Trophoblast cell (in vitro differentiated cells and primary cell): ENCODE measurements around the gene LDLRAP1.

ENCODE experiments used
- DNase-seq, 2 donors: peaks; one replicate each; pipeline ENCODE4 v3.0.0-alpha.2; 2016
- H2AFZ ChIP-seq: 2 replicates; pipeline ENCODE4 v1.6.1; 2013; ENCODE audit warnings: low read length, moderate library complexity, mild to moderate bottlenecking; ENCODE audit not compliant: insufficient read depth, poor library complexity
- H2AK5ac ChIP-seq: 2 replicates; pipeline ENCODE4 v1.6.1; 2013; ENCODE audit warnings: mild to moderate bottlenecking, low read length
- H2BK120ac ChIP-seq: 2 replicates; pipeline ENCODE4 v1.6.1; 2013; ENCODE audit warnings: low read length, mild to moderate bottlenecking, moderate library complexity; ENCODE audit not compliant: insufficient read depth, poor library complexity
- H2BK12ac ChIP-seq: 2 replicates; pipeline ENCODE4 v1.6.1; 2013; ENCODE audit warnings: mild to moderate bottlenecking, low read length, moderate library complexity
- H2BK5ac ChIP-seq: 2 replicates; pipeline ENCODE4 v1.6.1; 2013; ENCODE audit warnings: low read length, low read depth, moderate library complexity, mild to moderate bottlenecking; ENCODE audit not compliant: poor library complexity
- H3K14ac ChIP-seq: 2 replicates; pipeline ENCODE4 v1.6.1; 2013; ENCODE audit warnings: mild to moderate bottlenecking, low read length
- H3K18ac ChIP-seq: 2 replicates; pipeline ENCODE4 v1.6.1; 2013; ENCODE audit warnings: mild to moderate bottlenecking, low read length
- H3K23ac ChIP-seq: 2 replicates; pipeline ENCODE4 v1.6.1; 2013; ENCODE audit warnings: low read length
- H3K27ac ChIP-seq: 2 replicates; pipeline ENCODE4 v1.5.1; 2013; ENCODE audit warnings: low read depth, mild to moderate bottlenecking, inconsistent platforms, low read length, moderate library complexity
- H3K27me3 ChIP-seq: 2 replicates; pipeline ENCODE4 v1.6.1; 2013; ENCODE audit warnings: inconsistent platforms, mild to moderate bottlenecking, low read length, moderate library complexity; ENCODE audit not compliant: insufficient read depth
- H3K36me3 ChIP-seq, 2 experiments: 1 replicate in 1 of 2; 2 replicates in 1 of 2; pipeline ENCODE4 v1.6.1; 2013; ENCODE audit warnings: low read length in 2 of 2, mild to moderate bottlenecking in 2 of 2, moderate library complexity in 1 of 2; ENCODE audit not compliant: insufficient read depth in 2 of 2, control insufficient read depth in 1 of 2
- H3K4ac ChIP-seq: 2 replicates; pipeline ENCODE4 v1.6.1; 2013; ENCODE audit warnings: low read depth, mild to moderate bottlenecking, low read length, moderate library complexity
- H3K4me1 ChIP-seq, 2 experiments: 1 replicate in 1 of 2; 2 replicates in 1 of 2; pipeline ENCODE4 v1.6.1; 2013; ENCODE audit warnings: low read length in 2 of 2, mild to moderate bottlenecking in 2 of 2, moderate library complexity in 1 of 2; ENCODE audit not compliant: insufficient read depth in 2 of 2, control insufficient read depth in 1 of 2
- H3K4me2 ChIP-seq: 2 replicates; pipeline ENCODE4 v1.6.1; 2013; ENCODE audit warnings: inconsistent platforms, mild to moderate bottlenecking, low read length, moderate library complexity
- H3K4me3 ChIP-seq: 2 replicates; pipeline ENCODE4 v1.5.1; 2013; ENCODE audit warnings: mild to moderate bottlenecking, low read depth, low read length, inconsistent platforms
- H3K79me1 ChIP-seq: one replicate; pipeline ENCODE4 v1.6.1; 2013; ENCODE audit warnings: low read length
- H3K79me2 ChIP-seq: 2 replicates; pipeline ENCODE4 v1.6.1; 2013; ENCODE audit warnings: low read length, mild to moderate bottlenecking; ENCODE audit not compliant: control insufficient read depth, insufficient read depth, poor library complexity
- H3K9ac ChIP-seq: 2 replicates; pipeline ENCODE4 v1.6.1; 2013; ENCODE audit warnings: mild to moderate bottlenecking, low read length
- H3K9me3 ChIP-seq: 2 replicates; pipeline ENCODE4 v1.6.1; 2013; ENCODE audit warnings: low read depth, mild to moderate bottlenecking, control low read depth, inconsistent platforms, low read length; ENCODE audit not compliant: insufficient read depth
- H4K12ac ChIP-seq: 2 replicates; pipeline ENCODE4 v1.6.1; 2013; ENCODE audit warnings: low read depth, mild to moderate bottlenecking, low read length, moderate library complexity
- H4K8ac ChIP-seq: 2 replicates; pipeline ENCODE4 v1.6.1; 2013; ENCODE audit warnings: low read depth, mild to moderate bottlenecking, low read length, moderate library complexity
- H4K91ac ChIP-seq: one replicate; pipeline ENCODE4 v1.6.1; 2013; ENCODE audit warnings: low read depth, mild to moderate bottlenecking, low read length, moderate library complexity
- WGBS: extraction: QIAGEN DNeasy Blood & Tissue Kit; methylation state at CpG from one replicate; pipeline ENCODE4 v1.1.7; 2013; ENCODE audit warnings: missing lambda C conversion rate; ENCODE audit not compliant: insufficient read length, insufficient coverage; ENCODE audit errors: extremely low coverage; 5-methylcytosine and 5-hydroxymethylcytosine counted together

The LDLRAP1 gene

DNA sequence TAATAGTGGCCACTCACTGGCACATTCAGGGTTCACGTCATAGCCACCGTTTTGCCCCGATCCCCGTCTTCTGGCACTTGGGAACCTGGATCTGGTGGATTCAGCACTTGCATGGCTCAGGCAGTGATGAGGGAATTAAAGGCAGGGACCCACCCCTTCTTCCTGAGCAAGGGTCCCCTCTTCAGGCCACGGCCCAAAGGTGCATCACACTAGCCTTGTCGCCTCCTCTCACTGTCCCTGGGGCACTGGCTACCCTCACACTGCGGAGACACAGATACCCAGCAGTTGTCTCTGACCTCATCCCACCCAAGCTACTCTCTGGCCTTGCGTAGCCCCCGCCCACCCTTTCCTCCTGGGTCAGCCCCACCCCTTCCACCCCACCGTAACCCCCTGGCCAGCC is 19.9 kb upstream of the LDLRAP1 start:
- Histone ChIP-seq H3K4ac (no peak overlapping the region), H4K12ac (no peak overlapping the region), H3K79me1 (no peaks in the 10 kb centered on the region), H3K4me1 (no peaks in the 10 kb centered on the region), H3K4me2 (no peak overlapping the region), H3K36me3 (no peaks in the 10 kb centered on the region), H2BK120ac (no peak overlapping the region), H2AK5ac (no peak overlapping the region), H3K14ac (no peak overlapping the region), H3K18ac (no peak overlapping the region), H3K27ac (no peak overlapping the region), H3K9ac (no peak overlapping the region), H3K23ac (no peak overlapping the region), H3K79me2 (no peaks in the 10 kb centered on the region), H2BK5ac (no peak overlapping the region), H3K4me3 (no peak overlapping the region), H4K91ac (no peak overlapping the region), H2AFZ (no peak overlapping the region), H2BK12ac (no peak overlapping the region), H3K9me3 (no peaks in the 10 kb centered on the region), H3K27me3 (no peaks in the 10 kb centered on the region), H4K8ac (no peak overlapping the region)
- no peak for DNase-seq
- WGBS: no CpG with 5 or more reads among the region's 10 CpGs

DNA sequence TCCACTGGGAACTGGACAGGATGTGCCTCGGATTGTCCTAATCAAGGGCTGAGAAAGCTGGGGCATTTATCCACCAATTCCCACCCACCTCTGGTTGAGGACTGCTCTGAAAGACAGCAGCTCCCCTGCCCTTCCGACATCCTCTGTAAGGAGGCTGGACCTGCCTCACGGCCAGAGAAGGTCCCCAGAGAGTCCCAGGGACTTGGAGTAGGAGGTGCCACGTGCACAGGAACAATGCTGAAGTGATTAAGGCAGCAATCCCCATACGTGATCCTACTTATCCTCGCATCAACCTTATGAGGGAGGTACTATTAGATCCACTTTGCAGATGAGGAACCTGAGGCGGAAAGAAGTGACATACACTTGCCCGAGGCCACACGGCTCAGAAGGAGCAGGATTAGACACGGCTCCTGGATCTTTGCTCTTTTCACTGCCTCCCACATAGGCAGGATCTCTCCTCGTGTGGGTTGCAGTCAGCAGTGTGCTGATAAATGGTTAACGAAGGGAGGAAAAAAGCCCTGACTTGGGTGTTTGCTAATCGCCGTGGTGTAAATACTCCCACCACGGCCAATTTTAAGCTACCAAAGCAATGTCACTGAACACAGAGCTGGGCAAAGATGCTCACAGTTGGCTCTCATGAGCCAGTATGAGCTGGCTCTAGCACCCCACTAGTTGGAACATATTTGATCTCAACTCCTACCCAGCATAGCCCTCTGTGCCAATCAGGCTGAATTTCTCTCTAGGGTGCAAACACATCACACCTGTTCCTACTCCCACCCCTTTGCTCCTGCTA is 18.6 kb upstream of the LDLRAP1 start:
- H2BK5ac ChIP-seq: no peak overlapping the region
- no peak overlapping the region for H2AFZ ChIP-seq
- no peaks in the 10 kb centered on the region for H3K36me3 ChIP-seq
- no peak overlapping the region for H3K4ac ChIP-seq
- H2BK12ac ChIP-seq: no peak overlapping the region
- no peak overlapping the region for H3K9ac ChIP-seq
- no peak overlapping the region for H4K12ac ChIP-seq
- H3K79me1 ChIP-seq: no peaks in the 10 kb centered on the region
- WGBS: no CpG with 5 or more reads among the region's 15 CpGs
- H3K4me3 ChIP-seq: no peak overlapping the region
- no peak overlapping the region for H2AK5ac ChIP-seq
- no peak overlapping the region for H3K23ac ChIP-seq
- no peak overlapping the region for H4K8ac ChIP-seq
- H2BK120ac ChIP-seq: no peak overlapping the region
- no peak for DNase-seq
- H3K14ac ChIP-seq: no peak overlapping the region
- H3K4me1 ChIP-seq: no peaks in the 10 kb centered on the region
- H3K4me2 ChIP-seq: no peak overlapping the region
- H3K79me2 ChIP-seq: no peaks in the 10 kb centered on the region
- H3K27me3 ChIP-seq: no peaks in the 10 kb centered on the region
- no peaks in the 10 kb centered on the region for H3K9me3 ChIP-seq
- no peak overlapping the region for H3K18ac ChIP-seq
- H4K91ac ChIP-seq: no peak overlapping the region
- H3K27ac ChIP-seq: no peak overlapping the region

DNA sequence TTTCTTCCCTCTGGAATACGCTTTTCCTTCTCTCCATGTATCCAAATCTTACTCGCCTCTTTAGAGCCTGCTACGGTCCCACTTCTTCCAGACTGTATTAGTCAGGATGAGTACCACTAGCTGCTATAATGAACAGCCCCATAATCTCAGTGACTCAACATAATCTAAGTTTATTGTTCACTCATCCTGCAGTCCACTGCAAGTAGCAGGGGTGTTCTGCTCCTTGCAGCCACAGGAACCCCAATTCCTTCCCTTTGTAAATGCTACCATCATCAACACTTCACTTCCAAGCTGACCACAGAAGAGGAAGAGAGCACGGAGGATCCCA is 18.1 kb upstream of the LDLRAP1 start:
- H3K18ac ChIP-seq: no peak overlapping the region
- H2AFZ ChIP-seq: no peak overlapping the region
- no peak overlapping the region for H4K91ac ChIP-seq
- H3K27me3 ChIP-seq: no peaks in the 10 kb centered on the region
- no peak overlapping the region for H2BK120ac ChIP-seq
- H3K9ac ChIP-seq: no peak overlapping the region
- H3K36me3 ChIP-seq: no peaks in the 10 kb centered on the region
- no peak overlapping the region for H2AK5ac ChIP-seq
- H3K14ac ChIP-seq: no peak overlapping the region
- H2BK5ac ChIP-seq: no peak overlapping the region
- no CpG with 5 or more reads among the region's 4 CpGs for WGBS
- H3K4me2 ChIP-seq: no peak overlapping the region
- DNase-seq: no peak
- no peak overlapping the region for H4K8ac ChIP-seq
- H3K9me3 ChIP-seq: no peaks in the 10 kb centered on the region
- no peak overlapping the region for H3K4me3 ChIP-seq
- no peak overlapping the region for H3K27ac ChIP-seq
- no peak overlapping the region for H3K23ac ChIP-seq
- no peak overlapping the region for H2BK12ac ChIP-seq
- H3K79me2 ChIP-seq: no peaks in the 10 kb centered on the region
- no peaks in the 10 kb centered on the region for H3K4me1 ChIP-seq
- no peak overlapping the region for H3K4ac ChIP-seq
- H3K79me1 ChIP-seq: no peaks in the 10 kb centered on the region
- no peak overlapping the region for H4K12ac ChIP-seq

DNA sequence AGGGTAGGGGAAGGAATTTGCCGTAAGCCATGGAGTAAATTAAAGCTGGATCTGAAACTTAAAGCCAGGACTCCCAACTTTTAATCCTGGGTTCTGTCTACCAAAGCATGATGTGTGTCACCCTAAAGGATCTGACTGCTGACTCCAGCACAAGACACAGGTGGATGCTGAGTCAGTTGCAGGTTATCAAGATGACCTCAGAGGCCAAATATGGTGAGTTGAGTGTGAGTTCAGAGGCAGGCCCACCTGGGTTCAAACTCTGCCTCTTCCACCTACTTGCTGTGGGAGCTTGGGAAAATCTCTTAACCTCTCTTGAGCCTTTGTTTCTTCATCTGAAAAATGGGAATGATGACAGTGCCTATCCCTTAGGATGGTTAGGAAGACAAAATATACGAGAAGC is 16.7 kb upstream of the LDLRAP1 start:
- no CpG with 5 or more reads among the region's 2 CpGs for WGBS
- Histone ChIP-seq H2BK12ac (no peak overlapping the region), H2AFZ (no peak overlapping the region), H3K79me1 (no peaks in the 10 kb centered on the region), H2BK5ac (no peak overlapping the region), H2AK5ac (no peak overlapping the region), H3K9me3 (no peaks in the 10 kb centered on the region), H3K27me3 (no peaks in the 10 kb centered on the region), H4K91ac (no peak overlapping the region), H2BK120ac (no peak overlapping the region), H3K27ac (no peak overlapping the region), H3K9ac (no peak overlapping the region), H3K14ac (no peak overlapping the region), H3K4me3 (no peak overlapping the region), H4K12ac (no peak overlapping the region), H3K4me1 (no peaks in the 10 kb centered on the region), H4K8ac (no peak overlapping the region), H3K36me3 (no peaks in the 10 kb centered on the region), H3K18ac (no peak overlapping the region), H3K79me2 (no peaks in the 10 kb centered on the region), H3K4me2 (no peak overlapping the region), H3K4ac (no peak overlapping the region), H3K23ac (no peak overlapping the region)
- no peak for DNase-seq
